AG08396 (cell line): Measurements from ENCODE around the gene DOP1A.

Source experiments
- DNase-seq: peaks from one replicate; pipeline ENCODE4 v3.0.0; 2012; ENCODE audit warnings: low spot score, mixed read lengths

DOP1A gene

DNA sequence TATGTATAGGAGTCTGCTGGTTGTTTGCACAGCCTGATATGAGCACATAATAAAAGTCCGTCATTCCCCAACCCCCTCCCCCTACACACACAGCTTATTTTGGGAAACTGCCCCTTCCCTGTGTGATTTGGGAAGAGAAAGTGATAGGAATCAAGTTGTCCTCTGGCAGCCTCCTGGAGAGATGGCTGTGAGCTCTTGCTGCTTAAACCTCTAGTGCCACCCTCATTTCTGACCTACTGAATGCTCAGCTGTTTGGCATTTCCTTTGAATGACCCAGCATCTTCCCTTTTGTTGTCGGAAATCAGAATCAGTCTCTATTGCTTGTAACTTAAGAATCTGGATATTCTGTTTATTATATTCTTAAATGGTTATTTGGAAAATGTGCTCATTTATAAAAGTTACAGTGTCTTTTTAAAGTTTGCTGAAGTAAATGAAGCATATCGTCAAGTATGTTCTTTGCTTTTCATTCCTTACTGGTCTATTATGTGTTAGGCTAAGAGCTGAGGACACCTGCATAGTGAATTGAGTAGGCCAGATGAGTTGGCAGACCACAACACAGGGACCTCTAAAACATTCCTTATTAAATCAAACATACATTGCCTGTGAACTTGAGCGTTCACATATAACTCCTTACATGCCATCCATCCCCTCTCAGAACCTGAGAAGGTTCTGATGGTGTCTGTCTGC, 131.2 kb downstream of the DOP1A start:
- peak; percentile 26 for DNase-seq

DNA sequence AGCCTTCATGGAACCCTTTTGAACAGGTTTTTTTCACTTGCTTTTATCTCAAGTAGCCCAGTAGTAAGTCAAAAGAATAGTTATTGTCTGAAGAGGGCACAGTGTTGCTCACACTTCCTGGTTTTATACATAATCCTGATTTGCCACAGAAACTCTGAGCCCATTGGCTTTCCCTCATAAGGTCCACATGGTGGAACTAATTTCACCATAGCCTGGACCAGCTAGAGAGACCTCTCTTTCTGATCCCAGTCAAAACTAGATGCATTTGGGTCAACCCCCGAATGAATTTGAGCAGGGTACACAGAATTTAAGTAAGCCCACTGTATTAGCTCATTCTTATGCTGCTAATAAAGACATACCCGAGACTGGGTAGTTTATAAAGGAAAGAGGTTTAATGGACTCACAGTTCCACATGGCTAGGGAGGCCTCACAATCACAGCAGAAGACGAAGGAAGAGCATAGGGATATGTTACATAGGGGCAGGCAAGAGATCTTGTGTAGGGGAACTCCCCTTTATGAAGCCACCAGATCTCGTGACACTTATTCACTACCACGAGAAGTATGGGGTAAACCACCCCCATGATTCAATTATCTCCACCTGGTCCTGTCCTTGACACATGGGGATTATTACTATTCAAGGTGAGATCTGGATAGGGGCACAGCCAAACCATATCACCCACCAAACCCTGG, 131.8 kb downstream of the DOP1A start:
- no peak for DNase-seq

DNA sequence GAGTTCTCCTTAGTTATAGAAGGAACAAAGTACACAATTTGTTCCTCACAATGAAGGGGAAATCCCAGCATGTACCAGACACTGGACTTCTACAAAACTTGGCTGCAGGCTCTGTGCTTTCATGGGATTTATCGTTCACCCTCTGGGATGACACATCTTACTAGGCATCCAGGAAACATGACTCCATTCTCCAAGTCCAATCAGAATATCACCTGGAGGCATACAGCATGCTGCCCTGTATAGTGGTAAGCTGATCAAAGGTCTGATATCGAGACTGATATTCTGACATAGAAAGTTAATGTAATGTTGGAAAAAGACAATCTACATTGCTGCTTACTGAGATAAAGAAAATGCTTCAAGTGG, 132.4 kb downstream of the DOP1A start:
- peak; percentile 25 for DNase-seq

DNA sequence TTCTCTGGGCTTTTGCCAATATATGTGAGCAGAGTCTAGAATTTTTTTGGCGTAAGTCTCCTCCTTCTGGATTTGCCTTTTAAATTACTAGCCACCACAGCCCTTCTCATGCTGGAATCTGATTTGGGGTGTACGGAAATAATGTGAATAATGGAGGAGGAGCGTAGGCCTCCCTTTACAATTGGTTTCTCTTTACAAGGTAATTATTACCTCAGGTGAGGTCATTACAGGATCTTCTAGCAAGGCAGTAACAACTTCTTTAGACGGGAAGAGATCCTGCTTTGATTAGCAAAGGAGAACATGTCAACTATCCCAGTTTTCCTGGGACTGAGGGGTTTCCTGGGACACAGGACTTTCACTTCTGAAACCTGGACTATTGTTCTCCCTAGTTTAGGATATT, 134.6 kb downstream of the DOP1A start:
- no peak for DNase-seq

DNA sequence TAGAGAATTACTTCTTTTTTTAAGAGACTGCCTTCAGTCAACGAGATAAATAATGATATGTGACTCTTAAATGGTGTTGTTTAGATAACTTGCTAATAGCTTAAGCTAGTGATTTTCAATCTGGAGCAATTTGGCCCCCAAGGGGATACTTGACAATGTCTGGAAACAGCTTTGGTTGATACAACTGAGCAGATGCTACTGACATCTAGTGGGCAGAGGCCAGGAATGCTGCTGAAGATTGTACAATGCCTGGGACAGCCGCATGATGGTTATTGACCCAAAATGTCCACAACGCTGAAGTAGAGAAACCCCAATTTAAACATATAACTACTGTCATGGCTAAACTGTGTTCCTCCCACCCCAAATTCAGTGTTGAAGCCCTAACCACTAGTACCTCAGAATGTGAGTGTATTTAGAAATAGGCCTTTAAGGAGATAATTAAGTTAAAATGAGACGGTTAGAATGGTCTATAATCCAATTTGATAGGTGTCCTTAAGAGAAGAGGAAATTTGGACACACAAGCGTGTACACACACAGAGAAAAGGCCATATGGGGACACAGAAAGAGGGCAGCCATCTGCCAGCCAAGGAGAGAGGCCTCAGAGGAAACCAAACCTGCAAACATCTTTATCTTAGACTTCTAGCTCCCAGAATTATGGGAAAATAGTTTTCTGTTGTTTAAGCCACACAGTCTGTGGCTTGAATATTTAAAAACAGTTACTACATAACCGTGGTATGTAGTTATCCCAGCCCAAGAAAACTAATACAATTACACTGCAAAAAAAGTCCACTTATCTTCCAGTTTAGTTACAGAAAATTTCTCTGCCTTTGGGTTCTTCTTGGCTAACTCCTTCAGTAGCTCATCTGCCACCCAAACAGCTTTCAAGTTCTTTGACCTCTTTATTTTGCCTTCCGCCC, 147.9 kb downstream of the DOP1A start:
- DNase-seq, result peak; percentile 37

DNA sequence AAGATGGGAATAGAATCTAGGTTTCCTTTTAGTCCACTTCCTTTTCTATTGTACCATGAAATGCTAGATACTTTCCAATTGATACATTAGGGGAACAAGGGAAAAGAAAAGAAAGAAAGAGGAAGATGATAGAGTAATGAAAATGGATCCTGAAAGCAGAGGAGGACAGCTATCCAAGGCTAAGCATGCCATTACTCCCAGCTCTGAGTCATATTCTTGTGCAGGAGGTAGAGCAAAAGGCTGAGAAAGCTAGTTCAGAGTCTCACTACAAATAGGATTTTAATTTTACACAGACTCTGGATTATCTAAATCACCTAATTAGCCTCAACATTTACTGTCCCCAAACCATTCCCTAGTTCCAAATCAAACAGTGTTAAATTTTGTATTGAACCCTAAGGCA, 149.3 kb downstream of the DOP1A start:
- DNase-seq, result no peak
